Aorta (tissue), 5 donors: ENCODE measurements around the gene ATAD3B. TPM values are rescaled to one million over a fixed set of nuclear protein-coding genes. Genes with fewer than 3 reads are reported as not detected.
A peak's percentile ranks its signal among the peaks of the same experiment; 100 is the strongest.
"Not testable (repeated sequence)": the region's sequence is repeated elsewhere in the genome, so short reads cannot be mapped to it uniquely, and the experiment has no call there.

Experiments
- ATAC-seq: fragments of 200-7000 bp; cut with Tn5 transposase; one replicate; pipeline ENCODE4 v1.9.1; 2022; ENCODE audit warnings: moderate library complexity; ENCODE audit not compliant: low FRiP score
- DNase-seq, 2 donors: peaks; one replicate each; pipeline ENCODE4 v3.0.0-alpha.2; 2020
- H3K27ac ChIP-seq, 2 donors: one replicate each; pipeline ENCODE4 v1.5.1; 2013; ENCODE audit warnings: low read length in 2 of 2, mild to moderate bottlenecking in 2 of 2, moderate library complexity in 2 of 2, control low read depth in 1 of 2, inconsistent platforms in 1 of 2, low read depth in 1 of 2
- H3K27me3 ChIP-seq, 2 donors: one replicate each; pipeline ENCODE4 v1.6.1; 2013; ENCODE audit warnings: control low read depth in 1 of 2, low read length in 1 of 2, mild to moderate bottlenecking in 1 of 2, moderate library complexity in 1 of 2; ENCODE audit not compliant: insufficient read depth in 2 of 2, control insufficient read depth in 1 of 2
- H3K36me3 ChIP-seq, 2 donors: one replicate each; pipeline ENCODE4 v1.6.1; 2013; ENCODE audit warnings: control low read depth in 1 of 2, low read length in 1 of 2, mild to moderate bottlenecking in 1 of 2; ENCODE audit not compliant: insufficient read depth in 2 of 2, control insufficient read depth in 1 of 2
- H3K4me1 ChIP-seq, 2 donors: one replicate each; pipeline ENCODE4 v1.6.1; 2013; ENCODE audit warnings: low read length in 2 of 2, control low read depth in 1 of 2, mild to moderate bottlenecking in 1 of 2, moderate library complexity in 1 of 2; ENCODE audit not compliant: insufficient read depth in 2 of 2, control insufficient read depth in 1 of 2
- H3K4me3 ChIP-seq, 2 donors: one replicate each; pipeline ENCODE4 v1.5.1; 2013; ENCODE audit warnings: low read length in 2 of 2, control low read depth in 1 of 2, mild to moderate bottlenecking in 1 of 2
- H3K9me3 ChIP-seq: one replicate; pipeline ENCODE4 v1.6.1; 2013; ENCODE audit warnings: mild to moderate bottlenecking, low read length; ENCODE audit not compliant: control insufficient read depth
- WGBS, 2 donors: extraction: QIAGEN DNeasy Blood & Tissue Kit; methylation state at CpG; one replicate each; pipeline ENCODE4 v1.1.7; 2013; 5-methylcytosine and 5-hydroxymethylcytosine counted together
- intact Hi-C, 2 donors: fragments of 100-400 bp; cut with DNase I; formaldehyde crosslinking; loops; one replicate each; pipeline versions ENCODE4 v1.14.2 to v1.15.0; 2022
- polyA plus RNA-seq, 2 donors: library from polyadenylated mRNA; stranded (reverse); fragments of 200-250 nt; gene quantifications; one replicate each; pipeline ENCODE4 v1.2.3, GENCODE V29; 2013
- total RNA-seq, 2 donors: library from RNA; stranded (reverse); fragmentation: NEBNext Ultra II Directional; extraction: Animal tissue kit (Norgen Biotek cat#: 25700); gene quantifications; one replicate each; pipeline ENCODE4 v1.2.1, GENCODE V29; 2021
- donor health status: healthy with polysubstance abuse.
- donor health status: Bipolar disorder and iron deficiency.
- donor health status: DM: no; HTN: no; CAD: no.
- donor health status: DM: no; HTN: no; CAD: no.
- donor health status: DM: yes; HTN: yes; CAD: no.

ATAD3B gene
- total and polyA plus RNA-seq, 4 donors: 6.1 to 44.8 (median 14.8) TPM

DNA sequence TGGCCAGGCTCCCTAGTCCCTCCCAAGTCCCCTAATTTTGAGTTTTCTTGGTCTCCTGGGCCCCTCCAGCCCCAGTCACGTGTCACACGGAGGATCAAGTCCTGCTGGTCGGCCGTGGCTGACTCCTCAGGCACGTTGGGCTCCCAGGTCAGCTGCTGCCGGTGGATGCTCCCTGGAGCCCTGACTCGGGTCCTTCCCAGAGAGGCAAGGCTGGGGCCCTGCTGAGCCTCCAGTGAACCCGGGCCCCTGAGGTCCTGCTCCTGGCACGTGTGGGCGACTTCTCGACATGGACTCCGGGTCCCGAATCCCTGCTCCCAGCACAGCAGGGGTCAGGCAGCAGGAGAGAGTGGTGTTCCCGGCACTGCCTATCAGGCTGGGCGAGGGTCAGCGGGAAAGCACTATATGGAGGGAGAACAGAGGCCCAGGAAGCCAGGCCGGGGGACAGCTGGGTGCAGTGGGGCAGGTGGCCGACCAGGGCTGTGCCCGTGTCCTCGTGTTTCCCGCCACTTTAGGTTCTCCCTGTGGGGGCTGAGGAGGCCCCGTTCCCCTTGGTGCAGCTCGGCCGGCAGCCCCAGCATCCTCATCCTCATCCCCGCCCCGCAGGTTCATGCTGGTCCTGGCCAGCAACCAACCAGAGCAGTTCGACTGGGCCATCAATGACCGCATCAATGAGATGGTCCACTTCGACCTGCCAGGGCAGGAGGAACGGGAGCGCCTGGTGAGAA, 55.7 kb downstream of the ATAD3B start:
- WGBS, 2 donors: 88 to 93% methylated on average over 28 to 31 of the region's 31 CpGs

DNA sequence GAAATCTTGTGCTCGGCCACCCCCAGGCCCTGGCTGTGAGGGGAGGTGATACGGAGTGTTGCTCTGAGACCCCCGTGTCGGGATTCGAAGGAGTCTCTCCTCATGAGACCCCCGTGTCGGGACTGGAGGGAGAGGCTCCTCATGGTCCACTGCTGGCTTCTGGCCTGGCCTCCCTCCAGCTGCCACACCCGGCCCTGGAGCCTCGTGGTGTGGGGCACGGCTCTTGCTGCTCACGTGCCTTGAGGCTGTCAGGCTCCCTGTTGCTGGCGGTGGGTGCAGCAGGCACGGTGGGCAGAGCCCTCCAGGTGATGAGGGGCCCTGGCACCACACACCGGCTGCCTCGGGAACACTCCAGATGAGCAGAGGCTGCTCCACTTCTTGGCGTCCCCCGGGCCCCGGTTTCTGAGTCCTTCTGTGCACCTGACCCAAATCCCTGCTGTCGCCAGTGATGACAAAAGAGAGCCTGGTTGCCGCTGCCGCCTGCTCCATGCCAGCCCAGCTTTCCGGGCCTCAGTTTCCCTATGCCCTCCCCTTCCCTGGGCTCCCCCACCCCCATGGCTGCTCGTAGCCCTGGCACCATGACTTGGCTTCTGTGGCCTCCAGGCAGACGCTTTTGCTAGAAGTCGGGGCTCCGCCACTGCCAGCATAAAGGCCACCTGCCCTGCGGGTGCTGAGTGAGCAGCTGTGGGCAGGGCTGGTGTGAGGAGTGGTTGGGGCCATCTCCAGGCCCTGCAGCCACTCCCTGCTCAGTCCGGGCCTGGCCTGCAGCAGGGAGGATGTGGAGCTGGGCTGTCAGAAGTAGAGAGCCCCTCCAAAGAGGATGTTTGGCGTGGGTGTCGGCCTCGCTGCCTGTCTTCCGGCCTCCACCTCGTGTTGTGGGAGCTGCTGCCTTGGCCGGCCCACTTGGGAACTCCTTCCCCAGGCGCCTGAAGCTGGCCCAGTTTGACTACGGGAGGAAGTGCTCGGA, 57.0 kb downstream of the ATAD3B start:
- H3K9me3 ChIP-seq: no peaks in the 10 kb centered on the region
- intact Hi-C loops: no loop called here
- no peaks in the 10 kb centered on the region for H3K4me1 ChIP-seq
- DNase-seq (no peak), ATAC-seq (no peak)
- H3K27me3 ChIP-seq: no peaks in the 10 kb centered on the region
- no peak overlapping the region for H3K4me3 ChIP-seq
- 92% methylated on average over 34 to 37 of the region's 37 CpGs for WGBS, 2 donors
- peaks cover 0 to 2% of the 10 kb centered on the region in 2 donors for H3K36me3 ChIP-seq
- no peak overlapping the region for H3K27ac ChIP-seq

More for the DNA sequence above, 55.7 kb downstream of the ATAD3B start:
- DNase-seq: peak in 1 of 2 donors; percentile 72
- Histone ChIP-seq H3K4me1 (no peaks in the 10 kb centered on the region), H3K9me3 (no peaks in the 10 kb centered on the region), H3K4me3 (no peak overlapping the region), H3K27me3 (no peaks in the 10 kb centered on the region), H3K36me3 (peaks cover 0 to 2% of the 10 kb centered on the region in 2 donors), H3K27ac (no peak overlapping the region)
- intact Hi-C loops: no loop called here
- no peak for ATAC-seq

DNA sequence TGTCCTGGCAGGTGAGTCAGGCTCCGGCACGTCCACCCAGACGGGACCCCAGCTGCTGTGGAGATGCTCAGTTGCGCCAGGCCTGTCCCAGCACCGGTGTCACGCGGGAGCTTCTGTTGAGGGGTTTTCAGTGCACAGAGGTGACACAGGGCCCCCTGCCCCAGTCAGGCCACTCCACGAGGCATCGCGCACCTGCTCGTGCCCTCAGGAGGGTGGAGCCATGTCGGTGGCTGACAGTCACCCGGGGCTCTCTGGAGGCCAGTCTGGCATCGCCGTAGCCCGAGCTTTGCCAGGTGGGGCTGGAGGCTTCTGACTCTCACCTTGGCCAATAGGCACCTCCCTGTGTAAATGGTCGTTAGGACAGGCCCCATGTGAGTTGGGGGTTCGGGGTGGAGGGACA, 57.8 kb downstream of the ATAD3B start:
- peaks cover 0 to 2% of the 10 kb centered on the region in 2 donors for H3K36me3 ChIP-seq
- H3K4me1 ChIP-seq: no peaks in the 10 kb centered on the region

DNA sequence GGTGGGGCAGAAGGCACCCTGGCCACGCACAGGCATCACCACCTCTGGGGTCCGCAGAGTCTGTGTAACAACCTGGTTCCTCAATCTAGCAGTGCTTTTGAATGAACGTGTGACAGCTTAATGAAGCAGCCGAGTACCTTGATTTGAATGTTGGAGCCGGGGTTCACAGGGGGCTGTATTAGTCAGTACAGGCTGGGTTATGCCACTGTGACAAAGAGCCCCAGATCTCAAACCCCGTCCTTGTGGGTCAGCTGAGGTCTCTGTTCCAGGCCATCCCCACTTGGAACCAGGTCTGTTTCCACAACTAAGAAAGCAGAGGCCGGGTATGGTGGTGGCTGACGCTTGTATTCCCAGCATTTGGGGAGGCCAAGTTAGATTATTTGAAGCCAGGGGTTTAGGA, 58.4 kb downstream of the ATAD3B start:
- H3K36me3 ChIP-seq: peaks cover 0 to 2% of the 10 kb centered on the region in 2 donors
- WGBS, 2 donors: 97 to 98% methylated on average over 8 of the region's 8 CpGs
- H3K4me1 ChIP-seq: no peaks in the 10 kb centered on the region
- no peak overlapping the region for H3K27ac ChIP-seq
- H3K4me3 ChIP-seq: no peak overlapping the region
- DNase-seq: no peak
- no peak for ATAC-seq
- H3K9me3 ChIP-seq: no peaks in the 10 kb centered on the region
- intact Hi-C loops: no loop called here
- H3K27me3 ChIP-seq: no peaks in the 10 kb centered on the region

More for the DNA sequence above, 57.8 kb downstream of the ATAD3B start:
- no peaks in the 10 kb centered on the region for H3K9me3 ChIP-seq
- no peak overlapping the region for H3K4me3 ChIP-seq
- H3K27me3 ChIP-seq: no peaks in the 10 kb centered on the region
- 96 to 98% methylated on average over 14 to 18 of the region's 18 CpGs for WGBS, 2 donors
- no peak for DNase-seq
- no peak for ATAC-seq
- intact Hi-C loops: no loop called here
- H3K27ac ChIP-seq: no peak overlapping the region

DNA sequence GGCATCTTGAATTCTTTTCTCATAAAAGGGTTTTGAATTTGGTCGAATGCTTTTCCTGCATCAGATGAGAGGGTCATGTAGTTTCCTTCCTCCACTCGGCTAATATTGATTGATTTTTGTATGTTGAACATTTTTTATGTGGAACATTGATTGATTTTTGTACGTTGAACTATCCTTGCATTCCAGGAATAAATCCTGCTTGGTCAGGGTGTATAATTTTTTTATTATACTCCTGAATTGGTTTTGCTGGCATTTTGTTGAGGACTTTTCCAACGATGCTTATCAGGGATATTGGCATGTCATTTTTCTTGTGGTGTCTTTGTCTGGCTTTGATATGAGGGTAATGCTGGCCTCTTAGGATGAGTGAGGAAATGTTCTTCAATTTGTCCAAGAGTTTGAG, 60.4 kb downstream of the ATAD3B start:
- WGBS, 2 donors: 94 to 95% methylated on average over 4 of the region's 4 CpGs
- no peaks in the 10 kb centered on the region for H3K27me3 ChIP-seq
- no peak overlapping the region for H3K4me3 ChIP-seq
- peaks cover 0 to 2% of the 10 kb centered on the region in 2 donors for H3K36me3 ChIP-seq
- H3K27ac ChIP-seq: no peak overlapping the region
- H3K9me3 ChIP-seq: no peaks in the 10 kb centered on the region
- DNase-seq (no peak), ATAC-seq (no peak)
- intact Hi-C loops: no loop called here
- H3K4me1 ChIP-seq: no peaks in the 10 kb centered on the region

DNA sequence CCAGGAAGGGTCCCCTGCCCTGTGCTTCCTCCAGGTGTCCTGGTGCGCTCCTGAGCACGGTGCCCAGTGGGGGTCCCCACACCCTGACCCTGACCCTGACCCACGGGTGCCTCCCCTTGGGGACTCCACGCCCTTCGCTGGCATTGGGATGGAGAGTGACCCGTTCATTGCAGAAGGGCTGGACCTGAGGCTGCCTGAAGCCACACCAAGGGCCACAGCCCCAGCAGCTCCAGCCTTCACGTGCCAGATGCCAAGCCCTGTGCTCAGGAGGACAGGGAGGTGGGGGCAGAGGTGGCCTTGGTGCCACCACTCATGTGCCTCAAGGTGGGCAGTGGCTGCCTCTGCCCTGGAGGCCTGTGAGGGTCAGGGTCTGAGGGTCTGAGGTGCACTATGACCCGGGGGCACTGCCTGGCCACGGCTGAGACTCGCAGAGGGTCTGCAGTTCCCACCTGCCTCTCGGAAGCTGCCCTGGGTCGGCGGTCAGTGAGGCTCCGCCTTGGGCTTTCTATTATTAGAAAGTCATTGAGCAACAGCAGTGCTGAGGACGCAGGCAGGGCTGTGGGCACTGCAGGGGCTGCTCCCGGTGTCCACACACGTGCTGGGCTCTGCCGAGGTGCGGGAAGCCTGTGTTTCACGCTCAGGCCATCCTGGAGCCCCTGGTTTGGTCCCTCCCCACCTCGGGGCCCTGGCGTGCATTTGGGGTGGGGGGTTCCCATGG, 61.8 kb downstream of the ATAD3B start:
- H3K27me3 ChIP-seq: not testable (repeated sequence)
- WGBS, 2 donors: 54 to 67% methylated on average over 13 to 22 of the region's 22 CpGs

DNA sequence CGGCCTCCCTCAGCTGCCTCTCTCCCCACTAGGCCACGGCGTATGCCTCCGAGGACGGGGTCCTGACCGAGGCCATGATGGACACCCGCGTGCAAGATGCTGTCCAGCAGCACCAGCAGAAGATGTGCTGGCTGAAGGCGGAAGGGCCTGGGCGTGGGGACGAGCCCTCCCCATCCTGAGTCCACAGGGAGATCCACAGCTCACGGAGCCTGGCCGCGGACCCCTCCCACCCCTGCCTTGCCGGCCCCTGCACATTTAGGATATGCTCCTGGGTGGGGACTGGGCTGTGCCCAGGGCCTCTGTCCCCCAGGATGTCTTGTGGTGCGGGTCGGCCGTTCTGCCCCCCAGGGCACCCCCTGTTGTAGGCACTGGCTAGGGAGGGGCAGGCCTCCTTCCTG, 62.3 kb downstream of the ATAD3B start:
- H3K36me3 ChIP-seq, H3K9me3 ChIP-seq, H3K4me1 ChIP-seq, intact Hi-C loops, H3K4me3 ChIP-seq, H3K27me3 ChIP-seq, DNase-seq, ATAC-seq, H3K27ac ChIP-seq: not testable (repeated sequence)
- 87 to 89% methylated on average over 18 of the region's 18 CpGs for WGBS, 2 donors

More for the DNA sequence above, 61.8 kb downstream of the ATAD3B start:
- intact Hi-C loops, H3K9me3 ChIP-seq, H3K36me3 ChIP-seq, DNase-seq, H3K27ac ChIP-seq, H3K4me3 ChIP-seq, H3K4me1 ChIP-seq: not testable (repeated sequence)
- ATAC-seq: peak; percentile 19

DNA sequence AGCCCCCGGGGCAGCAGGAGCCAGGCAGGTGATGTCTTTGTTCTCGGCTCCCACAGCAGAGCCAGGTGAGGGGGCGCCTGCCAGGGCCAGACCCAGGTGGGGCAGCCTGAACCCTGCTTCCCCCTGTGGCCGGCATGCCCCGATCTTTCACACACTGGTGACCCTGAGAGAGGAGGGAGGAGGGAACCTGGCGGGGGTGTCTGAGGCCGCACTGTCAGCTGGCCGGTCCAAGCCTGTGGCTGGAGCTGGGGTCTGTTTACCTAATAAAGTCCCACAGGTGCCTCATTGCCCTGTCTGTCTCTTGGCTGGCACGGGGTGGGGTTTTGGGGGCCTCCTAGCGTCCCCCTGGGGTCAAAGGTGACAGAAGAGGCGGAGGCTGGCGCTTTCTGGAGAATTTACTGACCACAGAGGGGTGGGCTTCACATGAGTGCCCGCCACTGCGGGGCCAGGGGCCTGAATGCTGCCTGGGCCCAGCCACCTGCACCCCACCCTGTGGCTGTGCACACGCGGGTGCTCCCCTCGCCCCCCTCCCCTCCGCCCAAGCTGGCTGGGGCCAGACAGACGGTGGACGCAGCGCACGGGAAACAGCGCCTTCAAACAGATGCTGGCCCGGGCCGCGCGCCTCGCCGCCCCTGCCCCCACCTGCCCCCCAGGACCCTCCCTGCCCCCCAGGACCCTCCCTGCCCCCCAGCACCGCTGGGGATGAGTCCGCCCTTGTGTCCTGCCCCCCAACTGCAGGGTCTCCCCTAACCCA, 63.0 kb downstream of the ATAD3B start:
- no peaks in the 10 kb centered on the region for H3K27me3 ChIP-seq
- 89 to 90% methylated on average over 25 to 31 of the region's 31 CpGs for WGBS, 2 donors

More for the DNA sequence above, 63.0 kb downstream of the ATAD3B start:
- H3K36me3 ChIP-seq: no peaks in the 10 kb centered on the region
- H3K9me3 ChIP-seq: no peaks in the 10 kb centered on the region
- H3K27ac ChIP-seq: no peak overlapping the region
- intact Hi-C loops: no loop called here
- ATAC-seq (no peak), DNase-seq (no peak)
- H3K4me1 ChIP-seq: no peaks in the 10 kb centered on the region
- no peak overlapping the region for H3K4me3 ChIP-seq
